HepG2 (cell line): Measurements from ENCODE around the gene EFNA3. TPM values are rescaled to one million over a fixed set of nuclear protein-coding genes. Genes with fewer than 3 reads are reported as not detected.

Experiments used
- ETV6 ChIP-seq: sonication (generic); formaldehyde crosslinking; conservative IDR thresholded peaks from 2 replicates; pipeline ENCODE4 v1.4.0; 2020; ENCODE audit warnings: missing genetic modification reagents
- FOXM1 ChIP-seq: sonication (generic); formaldehyde crosslinking; IDR thresholded peaks from 2 replicates; pipeline ENCODE4 v1.5.0; 2020; ENCODE audit warnings: missing genetic modification reagents
- GABPB1 ChIP-seq: IDR thresholded peaks from 2 replicates; pipeline ENCODE4 v1.6.1; 2016; ENCODE audit warnings: mild to moderate bottlenecking, missing genetic modification reagents, moderate library complexity, missing compliant biosample characterization
- HOXA5 ChIP-seq: sonication (generic); formaldehyde crosslinking; IDR thresholded peaks from 2 replicates; pipeline ENCODE4 v1.4.0; 2020; ENCODE audit warnings: missing genetic modification reagents
- KMT2A ChIP-seq: sonication (generic); formaldehyde crosslinking; IDR thresholded peaks from 2 replicates; pipeline ENCODE4 v1.4.0; 2020; ENCODE audit warnings: missing genetic modification reagents
- RFXAP ChIP-seq: sonication (generic); formaldehyde crosslinking; IDR thresholded peaks from 2 replicates; pipeline ENCODE4 v1.4.0; 2020; ENCODE audit warnings: missing genetic modification reagents, borderline replicate concordance
- SAP130 ChIP-seq: IDR thresholded peaks from 2 replicates; pipeline ENCODE4 v1.6.1; 2016; ENCODE audit warnings: low read depth
- SP4 ChIP-seq: sonication (generic); formaldehyde crosslinking; IDR thresholded peaks from 2 replicates; pipeline ENCODE4 v1.8.1; 2023; ENCODE audit warnings: mild to moderate bottlenecking, missing genetic modification reagents
- SRSF9 ChIP-seq: fragments of 200-400 bp; formaldehyde crosslinking; IDR thresholded peaks from 2 replicates; pipeline ENCODE4 v1.6.1; 2018; ENCODE audit warnings: borderline replicate concordance, mild to moderate bottlenecking, low read depth, low read length; ENCODE audit not compliant: insufficient read depth, poor library complexity, severe bottlenecking
- TBX2 ChIP-seq: sonication (generic); formaldehyde crosslinking; IDR thresholded peaks from 2 replicates; pipeline ENCODE4 v1.5.0; 2020; ENCODE audit warnings: missing genetic modification reagents, mild to moderate bottlenecking, borderline replicate concordance
- ZBTB34 ChIP-seq: sonication (generic); formaldehyde crosslinking; IDR thresholded peaks from 2 replicates; pipeline ENCODE4 v1.8.0; 2022; ENCODE audit warnings: mild to moderate bottlenecking, missing genetic modification reagents
- ZFYVE20 ChIP-seq: sonication (generic); formaldehyde crosslinking; IDR thresholded peaks from 2 replicates; pipeline ENCODE4 v1.8.0; 2023; ENCODE audit warnings: low read depth, mild to moderate bottlenecking, moderate library complexity, missing genetic modification reagents, borderline replicate concordance
- ZMAT3 ChIP-seq: sonication (generic); formaldehyde crosslinking; conservative IDR thresholded peaks from 2 replicates; pipeline ENCODE4 v1.7.0; 2021; ENCODE audit warnings: missing genetic modification reagents
- ZNF235 ChIP-seq: sonication (generic); formaldehyde crosslinking; IDR thresholded peaks from 2 replicates; pipeline ENCODE4 v1.8.1; 2023; ENCODE audit warnings: mild to moderate bottlenecking, missing genetic modification reagents, borderline replicate concordance
- ZNF253 ChIP-seq: sonication (generic); formaldehyde crosslinking; IDR thresholded peaks from 2 replicates; pipeline ENCODE4 v1.8.0; 2022; ENCODE audit warnings: mild to moderate bottlenecking, missing genetic modification reagents, borderline replicate concordance
- ZNF264 ChIP-seq: sonication (generic); formaldehyde crosslinking; IDR thresholded peaks from 2 replicates; pipeline ENCODE4 v1.4.0; 2020; ENCODE audit warnings: missing genetic modification reagents
- ZNF292 ChIP-seq: sonication (generic); formaldehyde crosslinking; IDR thresholded peaks from 2 replicates; pipeline ENCODE4 v1.8.1; 2022; ENCODE audit warnings: mild to moderate bottlenecking, low read depth, missing genetic modification reagents, borderline replicate concordance
- ZNF3 ChIP-seq: IDR thresholded peaks from 2 replicates; pipeline ENCODE4 v1.7.0; 2017; ENCODE audit warnings: inconsistent platforms
- ZNF484 ChIP-seq: sonication (generic); formaldehyde crosslinking; IDR thresholded peaks from 2 replicates; pipeline ENCODE4 v1.5.1; 2020; ENCODE audit warnings: mild to moderate bottlenecking, low read depth, missing genetic modification reagents, borderline replicate concordance
- ZNF83 ChIP-seq: sonication (generic); formaldehyde crosslinking; IDR thresholded peaks from 2 replicates; pipeline ENCODE4 v1.4.0; 2020; ENCODE audit warnings: missing genetic modification reagents, mild to moderate bottlenecking, borderline replicate concordance
- polyA plus RNA-seq, 8 experiments: library from polyadenylated mRNA; depleted of rRNA in 3 of 8; stranded (reverse) in 7 of 8; unstranded in 1 of 8; fragments of >200 nt; fragmentation: Illumina TruSeq in 4 of 8; extraction: Trizol in 4 of 8; gene quantifications; 2 replicates each; pipeline versions ENCODE4 v1.2.1 to v1.2.3, GENCODE V29; 2011 to 2016; ENCODE audit warnings: low read depth in 4 of 8, missing spikeins in 1 of 8, mixed read lengths in 1 of 8; ENCODE audit not compliant: insufficient read depth in 1 of 8
- total RNA-seq, 5 experiments: library from RNA; depleted of rRNA; stranded (reverse); fragments of >200 nt; fragmentation: Illumina TruSeq; extraction: Trizol; gene quantifications; 2 replicates each; pipeline ENCODE4 v1.2.3, GENCODE V29; 2016; ENCODE audit warnings: low read depth in 1 of 5
- TF ChIP-seq, protein P1 (sequence below), 2 experiments: sonication (generic) in 1 of 2; formaldehyde crosslinking in 1 of 2; IDR thresholded peaks; 2 replicates each; pipeline versions ENCODE4 v1.4.0 to v1.6.1; 2018 to 2020; ENCODE audit warnings: missing genetic modification reagents in 2 of 2, borderline replicate concordance in 1 of 2, low read depth in 1 of 2, mild to moderate bottlenecking in 1 of 2, missing biosample characterization in 1 of 2

EFNA3 gene
- total and polyA plus RNA-seq, 2 of the 13 experiments (the other 11 are each of a cell fraction or from before 2014, with no cell fraction given) = 1.0 to 5.7 TPM

GRCh38 chr1:155085504-155086127, 7.0 kb downstream of the EFNA3 start (continued):
- TF ChIP-seq ZBTB34 (CRISPR knock-in tag) (no peak), SAP130 (CRISPR knock-in tag) (no peak), ZMAT3 (CRISPR knock-in tag) (no peak), ZNF264 (CRISPR knock-in tag) (no peak), ZNF83 (CRISPR knock-in tag) (0 out of 2 replicates have a peak, but pooled peaks have one; percentile 31), ZNF253 (CRISPR knock-in tag) (no peak), FOXM1 (CRISPR knock-in tag) (no peak), ETV6 (CRISPR knock-in tag) (no peak), SP4 (CRISPR knock-in tag) (no peak), ZNF235 (CRISPR knock-in tag) (no peak), ZNF3 (CRISPR knock-in tag) (no peak), ZFYVE20 (CRISPR knock-in tag) (no peak), KMT2A (0 out of 2 replicates have a peak, but pooled peaks have one; percentile 3), RFXAP (CRISPR knock-in tag) (0 out of 2 replicates have a peak, but pooled peaks have one; percentile 21), HOXA5 (peak; percentile 20; the same call in 1 of the 2 replicates), TBX2 (CRISPR knock-in tag) (no peak; the same call in 1 of the 2 replicates), SRSF9 (no peak), ZNF484 (CRISPR knock-in tag) (no peak), GABPB1 (CRISPR knock-in tag) (no peak), ZNF292 (no peak)
- TF ChIP-seq, protein P1, sequence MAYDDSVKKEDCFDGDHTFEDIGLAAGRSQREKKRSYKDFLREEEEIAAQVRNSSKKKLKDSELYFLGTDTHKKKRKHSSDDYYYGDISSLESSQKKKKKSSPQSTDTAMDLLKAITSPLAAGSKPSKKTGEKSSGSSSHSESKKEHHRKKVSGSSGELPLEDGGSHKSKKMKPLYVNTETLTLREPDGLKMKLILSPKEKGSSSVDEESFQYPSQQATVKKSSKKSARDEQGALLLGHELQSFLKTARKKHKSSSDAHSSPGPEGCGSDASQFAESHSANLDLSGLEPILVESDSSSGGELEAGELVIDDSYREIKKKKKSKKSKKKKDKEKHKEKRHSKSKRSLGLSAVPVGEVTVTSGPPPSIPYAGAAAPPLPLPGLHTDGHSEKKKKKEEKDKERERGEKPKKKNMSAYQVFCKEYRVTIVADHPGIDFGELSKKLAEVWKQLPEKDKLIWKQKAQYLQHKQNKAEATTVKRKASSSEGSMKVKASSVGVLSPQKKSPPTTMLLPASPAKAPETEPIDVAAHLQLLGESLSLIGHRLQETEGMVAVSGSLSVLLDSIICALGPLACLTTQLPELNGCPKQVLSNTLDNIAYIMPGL (CRISPR knock-in tag; IDR thresholded peaks at IDR 0.05; ENCODE audit: borderline replicate concordance in 1 of 2, low read depth in 1 of 2) = no peak
